GM12878 (cell line): ENCODE measurements around the gene CACNA1D. TPM values are rescaled to one million over a fixed set of nuclear protein-coding genes. Genes with fewer than 3 reads are reported as not detected.

Experiments
- ATAC-seq: fragments of 200-7000 bp; cut with Tn5 transposase; 3 replicates; pipeline ENCODE4 v1.9.1; 2020; ENCODE audit warnings: mild to moderate bottlenecking, moderate library complexity
- BruUV-seq: library from RNA; stranded (reverse); fragments of 400-500 nt; replicated peaks from 2 replicates; lab custom pipeline; 2021; lab: Mats Ljungman, UMichigan
- CTCF ChIA-PET: fragments of 300-600 bp; sonication (Branson Sonifier 250); formaldehyde crosslinking; extraction: SDS; loops from one replicate; lab custom pipeline; 2021; ENCODE audit warnings: inconsistent platforms; lab: Yijun Ruan, JAX
- POLR2A ChIA-PET: fragments of 350-600 bp; formaldehyde crosslinking; extraction: SDS; loops from one replicate; lab custom pipeline; 2021; ENCODE audit warnings: inconsistent platforms; lab: Charles Lee
- RAD21 ChIA-PET: fragments of 300-600 bp; sonication (Branson Sonifier 250); formaldehyde crosslinking; loops from one replicate; lab custom pipeline; 2023; ENCODE audit warnings: antibody characterized with exemption; ENCODE audit not compliant: unreplicated experiment; lab: Charles Lee
- SMC1A ChIA-PET: fragments of 300-600 bp; sonication (Branson Sonifier 250); formaldehyde crosslinking; loops from one replicate; lab custom pipeline; 2023; ENCODE audit not compliant: unreplicated experiment, uncharacterized antibody; lab: Charles Lee
- DNase-seq: peaks from one replicate; pipeline ENCODE4 v3.0.0-alpha.2; 2011; ENCODE audit warnings: low read depth, low spot score
- FAIRE-seq: peaks from 3 replicates; lab custom pipeline; 2011; peaks lifted over from hg19 to GRCh38; lab: Jason Lieb, UNC
- H2AFZ ChIP-seq: 2 replicates; pipeline ENCODE4 v1.6.0; 2011; ENCODE audit warnings: low read depth, low read length, control low read depth; ENCODE audit not compliant: control insufficient read depth
- H3K27ac ChIP-seq: 2 replicates; pipeline ENCODE4 v1.5.1; 2011; ENCODE audit warnings: control low read depth; ENCODE audit not compliant: control insufficient read depth, insufficient read depth
- H3K27me3 ChIP-seq, 2 experiments: replicated peaks in 1 of 2; 2 replicates each; pipeline versions ENCODE4 v1.6.0 to v1.6.1; 2011; ENCODE audit warnings: low read length in 1 of 2; ENCODE audit not compliant: control insufficient read depth in 2 of 2, insufficient read depth in 2 of 2
- H3K36me3 ChIP-seq, 2 experiments: 2 replicates each; pipeline ENCODE4 v1.5.1; 2011; ENCODE audit warnings: low read length in 1 of 2; ENCODE audit not compliant: control insufficient read depth in 2 of 2, insufficient read depth in 2 of 2
- H3K4me1 ChIP-seq: 2 replicates; pipeline ENCODE4 v1.6.1; 2011; ENCODE audit warnings: mild to moderate bottlenecking, low read length, moderate library complexity, mixed read lengths; ENCODE audit not compliant: control insufficient read depth, insufficient read depth
- H3K4me2 ChIP-seq: 2 replicates; pipeline ENCODE4 v1.6.0; 2011; ENCODE audit warnings: control low read depth; ENCODE audit not compliant: control insufficient read depth, insufficient read depth
- H3K4me3 ChIP-seq: fragments of 200-600 bp; sonication (generic); 2 replicates; pipeline ENCODE4 v1.5.1; 2016
- H3K79me2 ChIP-seq: 2 replicates; pipeline ENCODE4 v1.6.0; 2011; ENCODE audit warnings: low read length; ENCODE audit not compliant: control insufficient read depth, insufficient read depth
- H3K9ac ChIP-seq: 2 replicates; pipeline ENCODE4 v1.8.0; 2011; ENCODE audit warnings: low read length, control low read depth, mixed read lengths; ENCODE audit not compliant: control insufficient read depth, insufficient read depth
- H3K9me3 ChIP-seq: replicated peaks from 3 replicates; pipeline ENCODE4 v1.5.1; 2011; ENCODE audit warnings: mild to moderate bottlenecking, low read length; ENCODE audit not compliant: control insufficient read depth, insufficient read depth
- H4K20me1 ChIP-seq: 2 replicates; pipeline ENCODE4 v1.6.0; 2011; ENCODE audit not compliant: control insufficient read depth, insufficient read depth
- BCL3 ChIP-seq: IDR thresholded peaks from 2 replicates; pipeline ENCODE4 v1.6.1; 2011; ENCODE audit warnings: borderline replicate concordance, low read depth, mild to moderate bottlenecking, moderate library complexity, low read length; ENCODE audit not compliant: insufficient read depth, poor library complexity, severe bottlenecking
- ETV6 ChIP-seq, 2 experiments: fragments of 450-650 bp in 1 of 2; IDR thresholded peaks in 1 of 2; conservative IDR thresholded peaks in 1 of 2; 2 replicates each; pipeline ENCODE4 v1.6.1; 2014; ENCODE audit warnings: antibody characterized with exemption in 1 of 2, borderline replicate concordance in 1 of 2, low read depth in 1 of 2, mild to moderate bottlenecking in 1 of 2, moderate library complexity in 1 of 2
- HCFC1 ChIP-seq: fragments of 150-350 bp; IDR thresholded peaks from 2 replicates; pipeline ENCODE4 v1.6.1; 2014; ENCODE audit warnings: low read length
- LARP7 ChIP-seq: fragments of 450-650 bp; IDR thresholded peaks from 2 replicates; pipeline ENCODE4 v1.6.1; 2017; ENCODE audit warnings: mild to moderate bottlenecking
- MLLT1 ChIP-seq: fragments of 450-650 bp; IDR thresholded peaks from 2 replicates; pipeline ENCODE4 v1.6.1; 2016; ENCODE audit warnings: mild to moderate bottlenecking
- MYB ChIP-seq: fragments of 150-350 bp; IDR thresholded peaks from 2 replicates; pipeline ENCODE4 v1.6.1; 2014; ENCODE audit warnings: mild to moderate bottlenecking, low read depth, low read length, borderline replicate concordance
- NFYB ChIP-seq: IDR thresholded peaks from 2 replicates; pipeline ENCODE4 v1.6.1; 2011; ENCODE audit warnings: low read depth, mild to moderate bottlenecking, low read length, improper control_type of control experiment, moderate library complexity; ENCODE audit not compliant: insufficient read depth
- NR2F1 ChIP-seq: fragments of 450-650 bp; conservative IDR thresholded peaks from 2 replicates; pipeline ENCODE4 v1.6.1; 2017; ENCODE audit warnings: mild to moderate bottlenecking
- RFX5 ChIP-seq: IDR thresholded peaks from 2 replicates; pipeline ENCODE4 v1.6.1; 2011; ENCODE audit warnings: low read depth, low read length, improper control_type of control experiment
- SKIL ChIP-seq: fragments of 450-650 bp; IDR thresholded peaks from 2 replicates; pipeline ENCODE4 v1.6.1; 2017; ENCODE audit warnings: mild to moderate bottlenecking, low read depth, inconsistent platforms; ENCODE audit not compliant: poor library complexity, severe bottlenecking
- ZBED1 ChIP-seq: IDR thresholded peaks from 2 replicates; pipeline ENCODE4 v1.6.1; 2016; ENCODE audit warnings: borderline replicate concordance
- ZBTB33 ChIP-seq: fragments of 450-650 bp; IDR thresholded peaks from 2 replicates; pipeline ENCODE4 v1.6.1; 2017; ENCODE audit warnings: mild to moderate bottlenecking
- ZNF24 ChIP-seq: fragments of 450-650 bp; IDR thresholded peaks from 2 replicates; pipeline ENCODE4 v1.6.1; 2017; ENCODE audit warnings: antibody characterized with exemption, mild to moderate bottlenecking
- WGBS: methylation state at CpG from one replicate; pipeline ENCODE4 v1.1.6; 2016; ENCODE audit warnings: low lambda C conversion rate; ENCODE audit not compliant: insufficient replicate concordance, insufficient coverage; ENCODE audit errors: missing lambda C conversion rate; 5-methylcytosine and 5-hydroxymethylcytosine counted together
- in situ Hi-C: fragments of 300-500 bp; cut with MboI; formaldehyde crosslinking; loops from 9 replicates; pipeline ENCODE4 v1.14.3; 2018; ENCODE audit warnings: mixed read lengths
- intact Hi-C: fragments of 100-400 bp; cut with micrococcal nuclease; formaldehyde crosslinking; loops from one replicate; pipeline ENCODE4 v1.14.2; 2022; ENCODE audit not compliant: unreplicated experiment
- polyA plus RNA-seq, 11 experiments: library from polyadenylated mRNA; depleted of rRNA in 4 of 11; unstranded in 6 of 11; stranded (reverse) in 5 of 11; fragments of >200 nt; fragmentation: Nextera tagmentation in 4 of 11; fragmentation: Illumina TruSeq in 1 of 11; extraction: Ambion mirVana in 4 of 11; extraction: Trizol in 1 of 11; gene quantifications; 1 replicate in 1 of 11; 2 replicates in 10 of 11; pipeline versions ENCODE4 v1.2.1 to v1.2.3, GENCODE V29; 2011 to 2016; ENCODE audit warnings: inconsistent platforms in 2 of 11, missing spikeins in 2 of 11, low read depth in 1 of 11
- total RNA-seq, 4 experiments: library from RNA; depleted of rRNA in 3 of 4; stranded (reverse); fragments of >200 nt in 3 of 4; fragmentation: Illumina TruSeq in 1 of 4; extraction: Trizol in 1 of 4; gene quantifications; 2 replicates each; pipeline versions ENCODE4 v1.2.1 to v1.2.3, GENCODE V29; 2013 to 2021

Gene CACNA1D
- total and polyA plus RNA-seq, 10 of the 15 experiments (the other 5 are each of a cell fraction or from before 2014, with no cell fraction given): 0.21 to 24.4 (median 1.6) TPM

- RAD21 ChIA-PET: interaction anchor here (0.7 to 4.2 kb wide), 13 partner anchors 26 to 333 kb away, joined by 3 to 38 read pairs (median 4); no protein-coding TSS in a partner anchor
- BruUV-seq: no TSS peak
- DNase-seq (no peak), ATAC-seq (no peak), FAIRE-seq (no peak)
- Histone ChIP-seq H3K9me3 (no peaks in the 10 kb centered on the region), H3K9ac (no peak overlapping the region), H3K79me2 (no peaks in the 10 kb centered on the region), H3K36me3 (no peaks in the 10 kb centered on the region), H3K4me3 (no peak overlapping the region), H4K20me1 (no peaks in the 10 kb centered on the region), H3K4me1 (no peaks in the 10 kb centered on the region; the same call in 1 of the 2 replicates), H3K4me2 (no peak overlapping the region), H3K27ac (no peak overlapping the region), H2AFZ (no peak overlapping the region), H3K27me3 (no peaks in the 10 kb centered on the region)
- in situ Hi-C loops: no loop called here
- SMC1A ChIA-PET: interaction anchor here (0.7 to 4.5 kb wide), 20 partner anchors 8 to 334 kb away, joined by 3 to 26 read pairs (median 4); no protein-coding TSS in a partner anchor
- POLR2A ChIA-PET: no interaction called here
- CTCF ChIA-PET: interaction anchor here (0.6 to 12.1 kb wide), 27 partner anchors 11 to 506 kb away, joined by 3 to 113 read pairs (median 6); no protein-coding TSS in a partner anchor
- 40% methylated on average over 6 of the region's 6 CpGs for WGBS
- no peak for TF ChIP-seq ZBED1
- TF ChIP-seq NFYB: no peak
- TF ChIP-seq BCL3: no peak
- no peak for TF ChIP-seq ZBTB33
- TF ChIP-seq LARP7: no peak
- TF ChIP-seq NR2F1: no peak
- TF ChIP-seq HCFC1: no peak
- no peak for TF ChIP-seq MLLT1
- TF ChIP-seq RFX5: no peak
- TF ChIP-seq SKIL: no peak
- TF ChIP-seq ETV6 (conservative IDR thresholded peaks at IDR 0.05 in 1 of 2, IDR thresholded peaks at IDR 0.05 in 1 of 2; ENCODE audit: borderline replicate concordance in 1 of 2, low read depth in 1 of 2): no peak
- TF ChIP-seq ZNF24: no peak
- no peak for TF ChIP-seq MYB
- intact Hi-C loops: loop anchor here (1.0 to 10.0 kb wide), 2 partner anchors 104 to 410 kb away; no protein-coding TSS in a partner anchor
Measured at GRCh38 chr3:53709256-53709655, 214.8 kb downstream of the CACNA1D start.
